ENCODE measurements around the gene KCNK16.

The KCNK16 gene

DNA sequence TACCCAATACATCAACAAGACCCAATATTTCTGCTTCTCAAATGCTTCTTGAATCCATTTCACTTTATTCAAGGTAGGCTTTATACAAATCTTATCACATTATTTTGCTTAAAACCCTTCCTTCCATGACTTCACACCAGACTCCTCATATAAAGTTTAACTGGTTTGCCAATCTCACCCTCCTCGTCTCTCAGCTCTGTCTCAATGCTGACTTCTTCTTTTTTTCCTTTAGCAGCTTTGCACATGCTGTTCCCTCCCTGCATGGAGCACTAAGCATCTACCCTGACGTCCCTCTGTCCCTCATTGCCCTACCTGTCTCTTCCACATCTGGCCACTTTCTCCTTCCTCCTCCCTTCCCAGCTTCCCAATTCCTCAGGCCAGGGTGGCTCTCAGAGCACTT, 39.7 kb downstream of the KCNK16 start:
- Histone ChIP-seq H3K4me1 (ENCODE audit: insufficient read depth, low read length, poor library complexity, severe bottlenecking) (peaks cover 3% of the 10 kb centered on the region), H3K9me2 (replicated peaks; ENCODE audit: low read depth, low read length) (no peaks in the 10 kb centered on the region), H2AFZ (ENCODE audit: low read length) (no peak overlapping the region), H3K4me3 (ENCODE audit: low read length, poor library complexity, severe bottlenecking) (no peak overlapping the region), H3K4me2 (ENCODE audit: low read depth, low read length, poor library complexity, severe bottlenecking) (no peak overlapping the region), H3K9me3 (ENCODE audit: insufficient read depth, low read depth, low read length) (no peaks in the 10 kb centered on the region), H3K36me3 (ENCODE audit: insufficient read depth, low read length) (no peaks in the 10 kb centered on the region), H3K79me2 (ENCODE audit: insufficient read depth, low read length) (no peaks in the 10 kb centered on the region), H4K20me1 (ENCODE audit: insufficient read depth, low read length, poor library complexity, severe bottlenecking) (no peaks in the 10 kb centered on the region), H3F3A (ENCODE audit: low read depth) (no peaks in the 10 kb centered on the region), H3K27me3 (ENCODE audit: insufficient read depth, low read length, poor library complexity, severe bottlenecking) (no peaks in the 10 kb centered on the region), H3K9ac (ENCODE audit: low read depth, low read length, poor library complexity, severe bottlenecking) (no peak overlapping the region)
- no peak for TF ChIP-seq EZH2phosphoT487 (IDR thresholded peaks at IDR 0.05; ENCODE audit: borderline replicate concordance)
- TF ChIP-seq, protein P1, sequence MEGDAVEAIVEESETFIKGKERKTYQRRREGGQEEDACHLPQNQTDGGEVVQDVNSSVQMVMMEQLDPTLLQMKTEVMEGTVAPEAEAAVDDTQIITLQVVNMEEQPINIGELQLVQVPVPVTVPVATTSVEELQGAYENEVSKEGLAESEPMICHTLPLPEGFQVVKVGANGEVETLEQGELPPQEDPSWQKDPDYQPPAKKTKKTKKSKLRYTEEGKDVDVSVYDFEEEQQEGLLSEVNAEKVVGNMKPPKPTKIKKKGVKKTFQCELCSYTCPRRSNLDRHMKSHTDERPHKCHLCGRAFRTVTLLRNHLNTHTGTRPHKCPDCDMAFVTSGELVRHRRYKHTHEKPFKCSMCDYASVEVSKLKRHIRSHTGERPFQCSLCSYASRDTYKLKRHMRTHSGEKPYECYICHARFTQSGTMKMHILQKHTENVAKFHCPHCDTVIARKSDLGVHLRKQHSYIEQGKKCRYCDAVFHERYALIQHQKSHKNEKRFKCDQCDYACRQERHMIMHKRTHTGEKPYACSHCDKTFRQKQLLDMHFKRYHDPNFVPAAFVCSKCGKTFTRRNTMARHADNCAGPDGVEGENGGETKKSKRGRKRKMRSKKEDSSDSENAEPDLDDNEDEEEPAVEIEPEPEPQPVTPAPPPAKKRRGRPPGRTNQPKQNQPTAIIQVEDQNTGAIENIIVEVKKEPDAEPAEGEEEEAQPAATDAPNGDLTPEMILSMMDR (conservative IDR thresholded peaks at IDR 0.05; ENCODE audit: low read length) = no peak

DNA sequence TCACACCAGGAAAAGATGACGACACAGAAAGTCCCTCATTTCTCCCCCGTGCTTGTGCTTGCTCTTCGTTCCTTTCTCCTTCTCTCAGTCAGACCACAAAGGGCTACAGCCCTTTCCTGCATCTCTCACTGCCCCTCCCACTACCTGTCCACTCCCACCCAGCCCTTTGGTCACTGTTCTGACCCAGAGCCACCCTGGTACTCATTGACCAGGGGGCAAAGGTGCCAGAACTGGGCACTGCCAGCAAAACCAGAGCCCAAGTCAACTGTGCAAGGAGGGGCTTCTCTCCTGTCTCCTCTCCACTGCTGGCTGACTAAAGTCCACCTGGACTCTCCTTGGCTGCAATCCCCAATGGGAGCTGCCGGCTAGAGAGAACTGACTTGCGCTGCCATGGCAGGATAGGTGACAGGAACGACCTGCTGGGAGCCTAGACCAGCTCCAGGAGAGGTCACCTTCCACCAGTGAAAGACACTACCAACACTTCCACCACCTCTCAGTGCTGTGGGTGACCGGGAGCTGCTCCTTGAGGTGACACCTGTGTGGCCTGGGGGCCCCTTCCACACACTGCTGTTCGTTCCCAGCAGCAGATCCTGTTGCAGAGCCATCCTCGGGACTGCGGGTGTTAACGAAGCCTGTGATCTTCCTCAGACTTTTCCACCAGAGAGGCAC, 41.1 kb downstream of the KCNK16 start:
- H2AFZ ChIP-seq (ENCODE audit: low read length) = no peak overlapping the region
- H3F3A ChIP-seq (ENCODE audit: low read depth) = no peaks in the 10 kb centered on the region
- H3K9me2 ChIP-seq (replicated peaks; ENCODE audit: low read depth, low read length) = no peaks in the 10 kb centered on the region
- no peaks in the 10 kb centered on the region for H3K79me2 ChIP-seq (ENCODE audit: insufficient read depth, low read length)
- H3K4me1 ChIP-seq (ENCODE audit: insufficient read depth, low read length, poor library complexity, severe bottlenecking) = peaks cover 3% of the 10 kb centered on the region
- no peaks in the 10 kb centered on the region for H3K9me3 ChIP-seq (ENCODE audit: insufficient read depth, low read depth, low read length)
- no peak overlapping the region for H3K9ac ChIP-seq (ENCODE audit: low read depth, low read length, poor library complexity, severe bottlenecking)
- H3K36me3 ChIP-seq (ENCODE audit: insufficient read depth, low read length) = no peaks in the 10 kb centered on the region
- H3K4me2 ChIP-seq (ENCODE audit: low read depth, low read length, poor library complexity, severe bottlenecking) = no peak overlapping the region
- no peaks in the 10 kb centered on the region for H4K20me1 ChIP-seq (ENCODE audit: insufficient read depth, low read length, poor library complexity, severe bottlenecking)
- no peak overlapping the region for H3K4me3 ChIP-seq (ENCODE audit: low read length, poor library complexity, severe bottlenecking)
- no peak for TF ChIP-seq EZH2phosphoT487 (IDR thresholded peaks at IDR 0.05; ENCODE audit: borderline replicate concordance)
- TF ChIP-seq, protein P1 (conservative IDR thresholded peaks at IDR 0.05; ENCODE audit: low read length) = no peak
- H3K27me3 ChIP-seq (ENCODE audit: insufficient read depth, low read length, poor library complexity, severe bottlenecking) = no peaks in the 10 kb centered on the region

DNA sequence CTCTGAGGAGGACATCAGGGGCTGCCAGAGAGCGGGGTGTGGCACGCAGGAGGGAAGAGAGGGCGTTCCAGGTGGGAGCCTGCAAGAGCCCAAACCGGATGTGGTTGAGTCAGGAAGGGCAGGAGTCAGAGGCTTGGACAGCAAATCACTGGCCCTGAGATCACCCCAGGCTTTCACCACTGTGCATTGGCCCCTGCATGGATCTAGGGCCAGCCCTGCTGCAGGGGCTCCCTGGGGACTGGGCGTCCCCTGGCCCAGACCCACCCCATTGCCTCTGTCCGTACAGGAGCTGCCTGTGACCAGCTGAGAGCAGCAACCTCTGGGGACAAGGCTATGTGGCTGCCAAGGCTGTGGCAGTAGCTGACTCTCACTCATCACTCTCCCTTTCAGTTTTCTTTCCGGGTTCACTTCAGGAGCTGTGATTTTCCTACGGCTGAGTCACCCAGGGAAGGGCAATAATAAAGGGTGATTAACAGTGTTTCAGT, 42.2 kb downstream of the KCNK16 start:
- H3K4me3 ChIP-seq (ENCODE audit: low read length, poor library complexity, severe bottlenecking) = no peak overlapping the region
- H3K9ac ChIP-seq (ENCODE audit: low read depth, low read length, poor library complexity, severe bottlenecking) = no peak overlapping the region
- peaks cover 3% of the 10 kb centered on the region for H3K4me1 ChIP-seq (ENCODE audit: insufficient read depth, low read length, poor library complexity, severe bottlenecking)
- no peaks in the 10 kb centered on the region for H3F3A ChIP-seq (ENCODE audit: low read depth)
- H3K9me3 ChIP-seq (ENCODE audit: insufficient read depth, low read depth, low read length) = no peaks in the 10 kb centered on the region
- no peaks in the 10 kb centered on the region for H3K79me2 ChIP-seq (ENCODE audit: insufficient read depth, low read length)
- no peak for TF ChIP-seq EZH2phosphoT487 (IDR thresholded peaks at IDR 0.05; ENCODE audit: borderline replicate concordance)
- TF ChIP-seq, protein P1 (conservative IDR thresholded peaks at IDR 0.05; ENCODE audit: low read length) = no peak
- no peaks in the 10 kb centered on the region for H4K20me1 ChIP-seq (ENCODE audit: insufficient read depth, low read length, poor library complexity, severe bottlenecking)
- no peak overlapping the region for H2AFZ ChIP-seq (ENCODE audit: low read length)
- H3K27me3 ChIP-seq (ENCODE audit: insufficient read depth, low read length, poor library complexity, severe bottlenecking) = no peaks in the 10 kb centered on the region
- no peak overlapping the region for H3K4me2 ChIP-seq (ENCODE audit: low read depth, low read length, poor library complexity, severe bottlenecking)
- H3K9me2 ChIP-seq (replicated peaks; ENCODE audit: low read depth, low read length) = no peaks in the 10 kb centered on the region
- no peaks in the 10 kb centered on the region for H3K36me3 ChIP-seq (ENCODE audit: insufficient read depth, low read length)

All from Loucy (cell line).